DMS 273 (cell line): Measurements from ENCODE around the gene EYS.
"Not testable (repeated sequence)": the region's sequence is repeated elsewhere in the genome, so short reads cannot be mapped to it uniquely, and the experiment has no call there.

ENCODE experiments used
- DNase-seq: peaks from one replicate; lab custom pipeline; 2025; ENCODE audit not compliant: unreplicated experiment; lab: John Stamatoyannopoulos, UW

EYS gene

DNA sequence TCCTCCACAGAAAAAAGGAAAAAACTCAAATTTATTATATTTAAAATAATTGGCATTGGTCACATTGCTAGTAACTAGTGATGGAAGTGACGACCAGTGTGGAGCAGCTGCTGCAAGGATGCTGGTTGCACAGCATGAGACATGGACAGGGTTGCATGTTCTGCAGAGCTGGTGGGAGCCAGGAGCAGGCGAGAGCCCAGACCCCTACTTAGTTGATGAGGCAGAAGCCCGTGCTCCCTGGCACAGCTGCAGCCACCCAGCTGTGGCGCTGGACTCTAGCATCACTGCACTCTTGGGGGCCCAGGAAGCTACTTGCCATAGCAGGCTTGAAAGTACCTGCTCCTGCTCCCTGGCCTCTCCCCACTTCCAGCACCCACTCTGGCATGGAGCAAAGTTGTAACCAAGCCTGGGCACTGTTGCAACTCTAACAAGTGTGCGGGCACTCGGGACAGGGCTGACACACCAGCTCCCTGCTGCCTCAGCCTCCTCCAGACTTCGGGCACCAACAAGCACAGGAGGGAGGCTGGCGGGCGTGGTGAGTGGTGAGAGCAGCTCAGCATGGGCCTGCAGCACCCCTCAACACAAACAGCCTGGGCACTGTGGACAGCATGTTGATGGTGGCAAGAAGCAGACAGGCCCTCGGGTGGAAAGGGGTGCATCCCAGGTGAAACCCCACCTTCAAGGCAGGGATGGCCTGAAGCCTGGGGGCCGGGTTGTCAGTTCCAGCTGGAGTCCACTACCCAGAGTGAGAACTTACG, 69.6 kb downstream of the EYS start:
- no peak for DNase-seq

- DNase-seq = no peak
These were observed 73.5 kb downstream of the EYS start for GRCh38 chr6:65633501-65633900.

DNA sequence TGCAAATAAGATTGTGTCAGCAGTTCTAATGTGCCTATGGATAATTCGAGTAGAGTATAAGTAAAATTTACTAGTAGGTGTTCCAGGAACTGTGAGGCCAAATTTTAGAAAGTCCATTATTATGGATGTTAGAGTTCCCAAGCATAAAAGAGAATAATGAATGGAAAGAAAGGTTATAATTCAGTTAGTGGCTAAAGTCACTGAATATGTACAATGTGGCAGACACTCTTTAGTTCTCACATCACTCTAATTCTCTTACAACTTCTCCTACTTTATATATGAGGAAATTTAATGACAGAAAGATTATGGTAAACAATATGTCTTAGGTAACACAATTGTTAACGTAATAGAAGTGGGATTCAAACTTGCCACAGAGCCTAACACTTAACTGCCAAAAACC, 75.3 kb downstream of the EYS start:
- DNase-seq = no peak

DNA sequence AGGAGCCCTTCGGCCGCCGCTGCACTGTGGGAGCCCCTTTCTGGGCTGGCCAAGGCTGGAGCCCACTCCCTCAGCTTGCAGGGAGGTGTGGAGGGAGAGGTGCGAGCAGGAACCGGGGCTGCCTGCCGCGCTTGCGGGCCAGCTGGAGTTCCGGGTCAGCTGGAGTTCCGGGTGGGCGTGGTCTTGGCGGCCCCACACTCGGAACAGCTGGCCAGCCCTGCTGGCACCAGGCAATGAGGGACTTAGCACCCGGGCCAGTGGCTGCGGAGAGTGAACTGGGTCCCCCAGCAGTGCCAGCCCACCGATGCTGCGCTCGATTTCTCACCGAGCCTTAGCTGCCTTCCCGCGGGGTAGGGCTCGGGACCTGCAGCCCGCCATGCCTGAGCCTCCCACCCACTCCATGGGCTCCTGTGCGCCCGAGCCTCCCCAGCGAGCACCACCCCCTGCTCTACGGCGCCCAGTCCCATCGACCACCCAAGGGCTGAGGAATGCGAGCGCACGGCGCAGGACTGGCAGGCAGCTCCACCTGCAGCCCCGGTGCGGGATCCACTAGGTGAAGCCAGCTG, 79.5 kb downstream of the EYS start:
- DNase-seq = not testable (repeated sequence)

DNA sequence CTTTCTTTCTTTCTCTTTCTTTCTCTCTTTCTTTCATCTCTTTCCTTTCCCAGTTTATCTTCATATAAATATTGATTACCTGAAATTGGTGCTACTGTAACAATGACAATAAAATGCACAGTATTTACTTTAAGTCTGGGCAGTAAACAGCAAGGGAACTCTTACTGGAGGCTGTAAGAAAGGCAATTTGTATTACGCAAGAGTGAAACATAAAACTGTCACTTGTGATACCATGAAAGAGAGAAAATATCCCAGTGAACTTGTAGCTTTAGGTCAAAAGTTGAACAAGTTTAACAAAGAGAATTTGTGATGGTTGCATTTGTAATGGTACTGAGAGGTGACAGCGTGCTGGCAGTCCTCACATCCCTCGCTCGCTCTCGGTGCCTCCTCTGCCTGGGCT, 80.0 kb downstream of the EYS start:
- no peak for DNase-seq

- DNase-seq = no peak
These were observed 83.5 kb downstream of the EYS start for GRCh38 chr6:65623566-65623965.

DNA sequence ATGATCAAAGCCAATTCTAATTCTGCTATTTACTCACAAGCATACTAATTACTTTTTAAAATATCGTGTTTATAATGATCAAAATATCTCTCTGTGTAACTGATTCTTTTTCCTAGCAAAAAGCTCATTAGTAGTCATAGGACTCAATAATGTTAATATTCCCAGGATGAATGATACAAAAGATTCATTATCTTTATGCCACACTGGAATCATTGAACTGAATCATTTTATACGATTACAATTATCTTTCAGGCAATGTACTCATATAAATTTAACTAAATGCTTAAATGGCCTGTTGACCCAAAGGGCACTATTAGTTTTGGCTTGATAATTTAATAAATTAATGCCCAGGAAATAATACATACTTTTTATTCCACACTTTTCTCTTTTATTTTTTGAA, 96.3 kb downstream of the EYS start:
- no peak for DNase-seq

DNA sequence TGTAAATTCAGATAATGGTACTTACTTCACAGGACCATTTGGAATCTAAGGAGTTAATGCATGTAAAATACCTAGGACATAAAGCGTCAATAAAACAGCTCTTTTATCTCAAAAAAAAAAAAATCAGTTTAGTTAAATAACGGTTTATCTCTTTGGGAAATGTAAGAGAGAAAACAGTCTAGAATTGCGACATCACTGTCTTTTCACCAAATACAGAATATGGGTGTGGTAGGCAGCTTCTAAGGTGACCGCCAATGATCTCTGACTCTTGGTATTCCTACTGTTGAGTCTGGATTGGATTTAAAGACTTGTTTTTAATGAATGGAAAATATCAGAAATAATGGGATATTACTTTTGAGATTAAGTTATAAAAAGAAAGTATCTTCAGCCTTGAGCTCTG, 111.5 kb downstream of the EYS start:
- DNase-seq = no peak

GRCh38 chr6:65570340-65570739, 136.7 kb downstream of the EYS start:
- no peak for DNase-seq

DNA sequence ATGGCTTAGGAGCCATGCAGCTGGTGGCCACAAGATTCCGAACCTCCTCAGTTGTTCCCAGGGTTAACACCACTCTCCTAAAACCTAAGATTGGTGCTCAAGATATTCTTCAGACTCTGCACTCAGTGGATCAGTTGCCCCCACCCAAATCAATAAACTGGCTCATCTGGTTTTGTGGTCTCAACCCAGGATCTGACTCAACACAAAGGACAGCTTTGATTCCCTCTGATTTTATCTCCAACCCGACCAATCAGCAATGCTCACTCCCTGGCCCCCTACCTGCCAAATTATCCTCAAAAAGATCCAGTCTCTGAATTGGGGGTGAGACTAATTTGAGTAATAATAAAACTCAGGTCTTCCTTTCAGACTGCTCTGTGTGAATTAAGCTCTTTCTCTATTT, 137.5 kb downstream of the EYS start:
- no peak for DNase-seq

GRCh38 chr6:65569056-65569455, 138.0 kb downstream of the EYS start:
- not testable (repeated sequence) for DNase-seq

- peak; percentile 31 for DNase-seq
These were observed 140.9 kb downstream of the EYS start for GRCh38 chr6:65566117-65566516.

- no peak for DNase-seq
These were observed 149.0 kb downstream of the EYS start for GRCh38 chr6:65558071-65558470.

DNA sequence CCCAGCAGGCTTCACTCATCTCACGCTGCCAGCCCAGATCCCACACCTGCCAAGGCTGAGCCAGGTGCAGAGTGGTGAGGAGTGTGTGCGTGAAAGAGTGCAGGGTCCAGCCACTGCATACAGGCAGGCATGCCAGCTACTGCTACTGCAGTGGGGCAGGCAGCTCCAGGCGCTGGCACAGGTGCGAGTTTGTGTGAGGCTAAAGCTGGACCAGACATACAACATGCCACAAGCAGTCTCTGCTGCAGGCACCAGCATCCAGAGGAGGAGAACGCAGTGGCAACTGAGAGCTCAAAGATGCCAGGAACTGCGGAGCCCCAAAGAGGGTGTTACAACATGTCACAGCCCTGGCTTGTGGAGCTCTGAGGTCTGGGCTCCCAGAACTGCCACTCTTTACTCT, 149.8 kb downstream of the EYS start:
- no peak for DNase-seq

GRCh38 chr6:65546894-65547293, 160.1 kb downstream of the EYS start:
- DNase-seq = no peak

GRCh38 chr6:65545920-65546319, 161.1 kb downstream of the EYS start:
- no peak for DNase-seq

DNA sequence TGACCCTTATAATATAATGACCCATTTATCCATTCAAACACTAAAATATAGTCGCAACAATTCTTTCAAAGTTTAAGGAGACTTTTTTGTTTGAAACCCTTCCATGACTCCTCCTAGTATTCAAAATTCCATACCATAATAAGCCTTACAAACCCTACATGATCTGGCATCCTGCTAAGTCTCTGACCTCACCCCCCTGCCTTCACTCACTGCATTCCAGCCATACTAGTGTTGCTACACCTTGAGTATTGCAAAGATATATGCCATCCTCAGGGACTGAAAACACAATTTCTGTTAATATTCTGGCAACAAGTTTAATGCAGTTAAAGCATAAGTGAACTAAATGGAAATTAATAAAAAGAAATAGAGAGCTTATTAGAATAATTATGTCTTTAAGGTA, 168.4 kb downstream of the EYS start:
- no peak for DNase-seq

- DNase-seq = peak; percentile 12
These were observed 169.4 kb downstream of the EYS start for GRCh38 chr6:65537600-65537999.

GRCh38 chr6:65531533-65531932, 175.5 kb downstream of the EYS start:
- DNase-seq = no peak

- DNase-seq = peak; percentile 62
These were observed 182.8 kb downstream of the EYS start for GRCh38 chr6:65524232-65524631.

DNA sequence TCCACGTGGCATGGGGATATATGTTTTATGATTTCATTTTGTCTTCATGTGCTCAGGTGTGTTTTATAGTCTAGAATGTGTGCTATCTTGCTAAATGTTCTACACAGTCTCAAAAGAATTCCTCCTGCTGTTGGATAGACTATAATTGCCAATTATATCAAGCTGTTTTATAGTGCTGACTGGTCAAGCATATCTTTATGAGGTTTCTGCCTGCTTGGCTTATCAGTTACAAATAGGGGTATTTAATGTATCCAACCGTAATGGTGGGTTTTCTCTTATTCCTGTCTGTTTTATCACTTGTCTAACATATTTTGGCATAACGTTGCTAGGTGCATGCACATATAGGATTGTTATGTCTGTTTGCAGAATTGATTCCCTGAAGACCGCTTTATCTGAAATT, 201.3 kb downstream of the EYS start:
- peak; percentile 36 for DNase-seq

- DNase-seq = no peak
These were observed 206.0 kb downstream of the EYS start for GRCh38 chr6:65501045-65501444.

DNA sequence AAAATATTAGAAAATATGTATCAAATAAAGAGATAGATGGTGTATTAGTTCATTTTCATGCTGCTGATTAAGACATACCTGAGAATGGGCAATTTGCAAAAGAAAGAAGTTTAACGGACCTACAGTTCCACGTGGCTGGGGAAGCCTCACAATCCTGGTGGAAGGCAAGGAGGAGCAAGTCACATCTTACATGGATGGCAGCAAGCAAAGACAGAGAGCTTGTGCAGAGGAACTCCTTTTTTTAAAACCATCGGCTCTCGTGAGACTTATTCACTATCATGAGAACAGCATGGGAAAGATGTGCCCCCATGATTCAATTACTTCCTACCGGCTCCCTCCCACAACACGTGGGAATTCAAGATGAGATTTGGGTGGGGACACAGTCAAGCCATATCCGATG, 223.4 kb downstream of the EYS start:
- not testable (repeated sequence) for DNase-seq
